HepG2 (cell line): ENCODE results near the gene NADK2. TPM values are rescaled to one million over a fixed set of nuclear protein-coding genes. Genes with fewer than 3 reads are reported as not detected.

ENCODE experiments used
- ATAC-seq: fragments of 200-7000 bp; cut with Tn5 transposase; 3 replicates; pipeline ENCODE4 v1.9.1; 2020; ENCODE audit warnings: mild to moderate bottlenecking, moderate library complexity
- BruUV-seq: library from RNA; stranded (reverse); fragments of 400-500 nt; replicated peaks from 2 replicates; lab custom pipeline; 2021; lab: Mats Ljungman, UMichigan
- CTCF ChIA-PET: fragments of 300-600 bp; formaldehyde crosslinking; extraction: SDS; loops from one replicate; lab custom pipeline; 2021; ENCODE audit warnings: low total read pairs, inconsistent platforms, low intra/inter-chr PET ratio; lab: Yijun Ruan, JAX
- POLR2A ChIA-PET: fragments of 350-600 bp; sonication (Branson Sonifier 250); formaldehyde crosslinking; loops from one replicate; lab custom pipeline; 2020; ENCODE audit warnings: antibody characterized with exemption, inconsistent platforms; lab: Yijun Ruan, JAX
- DNase-seq: peaks from one replicate; pipeline ENCODE4 v3.0.0-alpha.2; 2015; ENCODE audit warnings: low spot score
- FAIRE-seq: peaks from 3 replicates; lab custom pipeline; 2011; peaks lifted over from hg19 to GRCh38; lab: Jason Lieb, UNC
- H2AFZ ChIP-seq: one replicate; pipeline ENCODE4 v1.6.1; 2011; ENCODE audit warnings: low read length, inconsistent platforms
- H3K27ac ChIP-seq: fragments of 300-600 bp; 3 replicates; pipeline ENCODE4 v1.8.0; 2011; ENCODE audit warnings: mixed run types, mild to moderate bottlenecking, mixed read lengths, low read length, inconsistent platforms; ENCODE audit not compliant: insufficient read depth; ENCODE audit errors: extremely low read length
- H3K27me3 ChIP-seq, 2 experiments: fragments of 200-600 bp in 1 of 2; 2 replicates in 1 of 2; 3 replicates in 1 of 2; pipeline versions ENCODE4 v1.6.0 to v1.8.0; 2011; ENCODE audit warnings: low read length in 2 of 2, mild to moderate bottlenecking in 2 of 2, moderate library complexity in 2 of 2, inconsistent platforms in 1 of 2; ENCODE audit not compliant: insufficient read depth in 2 of 2, control insufficient read depth in 1 of 2
- H3K36me3 ChIP-seq, 2 experiments: fragments of 200-600 bp in 1 of 2; replicated peaks in 1 of 2; 2 replicates in 1 of 2; 3 replicates in 1 of 2; pipeline versions ENCODE4 v1.5.1 to v1.8.0; 2011; ENCODE audit warnings: low read length in 2 of 2, inconsistent platforms in 1 of 2; ENCODE audit not compliant: insufficient read depth in 2 of 2, control insufficient read depth in 1 of 2
- H3K4me1 ChIP-seq: 2 replicates; pipeline ENCODE4 v1.5.1; 2012; ENCODE audit warnings: low read length, inconsistent platforms; ENCODE audit not compliant: insufficient read depth
- H3K4me2 ChIP-seq: 2 replicates; pipeline ENCODE4 v1.6.0; 2011; ENCODE audit warnings: low read depth, low read length, inconsistent platforms
- H3K4me3 ChIP-seq, 3 experiments: fragments of 200-600 bp in 1 of 3; sonication (generic), shearing (Covaris generic) in 1 of 3; replicated peaks in 1 of 3; 2 replicates each; pipeline ENCODE4 v1.5.1; 2011 to 2016; ENCODE audit warnings: low read length in 3 of 3, inconsistent platforms in 2 of 3, low read depth in 2 of 3, mild to moderate bottlenecking in 2 of 3, control low read depth in 1 of 3, mixed read lengths in 1 of 3; ENCODE audit not compliant: insufficient read depth in 1 of 3
- H3K79me2 ChIP-seq: one replicate; pipeline ENCODE4 v1.6.1; 2011; ENCODE audit warnings: low read length, inconsistent platforms; ENCODE audit not compliant: insufficient read depth
- H3K9ac ChIP-seq: 2 replicates; pipeline ENCODE4 v1.6.0; 2011; ENCODE audit warnings: mild to moderate bottlenecking, low read depth, low read length, inconsistent platforms; ENCODE audit not compliant: insufficient read depth
- H3K9me3 ChIP-seq: 2 replicates; pipeline ENCODE4 v1.5.1; 2012; ENCODE audit warnings: mild to moderate bottlenecking, low read length
- H4K20me1 ChIP-seq: 2 replicates; pipeline ENCODE4 v1.6.0; 2011; ENCODE audit warnings: inconsistent platforms, mild to moderate bottlenecking, low read length, moderate library complexity; ENCODE audit not compliant: insufficient read depth
- BATF2 ChIP-seq: sonication (generic); formaldehyde crosslinking; IDR thresholded peaks from 2 replicates; pipeline ENCODE4 v1.8.0; 2022; ENCODE audit warnings: mild to moderate bottlenecking, missing genetic modification reagents, moderate library complexity
- BRD4 ChIP-seq: sonication (generic); formaldehyde crosslinking; IDR thresholded peaks from 2 replicates; pipeline ENCODE4 v1.4.0; 2020; ENCODE audit warnings: missing genetic modification reagents
- CBFB ChIP-seq: sonication (generic); formaldehyde crosslinking; IDR thresholded peaks from 2 replicates; pipeline ENCODE4 v1.4.0; 2020; ENCODE audit warnings: missing genetic modification reagents
- HDAC6 ChIP-seq: fragments of 200-600 bp; sonication (generic); IDR thresholded peaks from 2 replicates; pipeline ENCODE4 v1.7.0; 2017; ENCODE audit warnings: mild to moderate bottlenecking, antibody characterized with exemption, low read length, low read depth
- HNF1A ChIP-seq, 2 experiments: sonication (generic) in 1 of 2; formaldehyde crosslinking in 1 of 2; IDR thresholded peaks; 2 replicates each; pipeline versions ENCODE4 v1.4.0 to v1.6.1; 2016 to 2020; ENCODE audit warnings: borderline replicate concordance in 1 of 2, low read depth in 1 of 2, mild to moderate bottlenecking in 1 of 2, missing genetic modification reagents in 1 of 2
- KDM1A ChIP-seq: IDR thresholded peaks from 2 replicates; pipeline ENCODE4 v1.6.1; 2016; ENCODE audit warnings: missing compliant biosample characterization
- KMT2A ChIP-seq: sonication (generic); formaldehyde crosslinking; IDR thresholded peaks from 2 replicates; pipeline ENCODE4 v1.4.0; 2020; ENCODE audit warnings: missing genetic modification reagents
- KMT2B ChIP-seq: IDR thresholded peaks from 2 replicates; pipeline ENCODE4 v1.6.1; 2016; ENCODE audit warnings: missing genetic modification reagents, missing compliant biosample characterization
- MTF2 ChIP-seq: sonication (generic); formaldehyde crosslinking; IDR thresholded peaks from 2 replicates; pipeline ENCODE4 v1.5.0; 2020; ENCODE audit warnings: missing genetic modification reagents, borderline replicate concordance
- MZF1 ChIP-seq: sonication (generic); formaldehyde crosslinking; IDR thresholded peaks from 2 replicates; pipeline ENCODE4 v1.8.1; 2023; ENCODE audit warnings: mild to moderate bottlenecking, missing genetic modification reagents, borderline replicate concordance
- NFKBIZ ChIP-seq: IDR thresholded peaks from 2 replicates; pipeline ENCODE4 v1.6.1; 2018; ENCODE audit warnings: missing genetic modification reagents, missing compliant biosample characterization
- RFXAP ChIP-seq: sonication (generic); formaldehyde crosslinking; IDR thresholded peaks from 2 replicates; pipeline ENCODE4 v1.4.0; 2020; ENCODE audit warnings: missing genetic modification reagents, borderline replicate concordance
- TBX2 ChIP-seq: sonication (generic); formaldehyde crosslinking; IDR thresholded peaks from 2 replicates; pipeline ENCODE4 v1.5.0; 2020; ENCODE audit warnings: missing genetic modification reagents, mild to moderate bottlenecking, borderline replicate concordance
- ZNF296 ChIP-seq: sonication (generic); formaldehyde crosslinking; conservative IDR thresholded peaks from 2 replicates; pipeline ENCODE4 v1.5.0; 2020; ENCODE audit warnings: mild to moderate bottlenecking, missing genetic modification reagents
- ZNF576 ChIP-seq: sonication (generic); formaldehyde crosslinking; IDR thresholded peaks from 2 replicates; pipeline ENCODE4 v1.4.0; 2020; ENCODE audit warnings: mild to moderate bottlenecking, missing genetic modification reagents
- WGBS: methylation state at CpG from one replicate; pipeline ENCODE4 v1.1.6; 2017; ENCODE audit warnings: low lambda C conversion rate; 5-methylcytosine and 5-hydroxymethylcytosine counted together
- in situ Hi-C: cut with HindIII; loops from 2 replicates; pipeline ENCODE4 v1.10.0; 2017; ENCODE audit warnings: low pct_unique_long_range_greater_than_20kb; ENCODE audit not compliant: extremely low pct_ligation_motif_present
- intact Hi-C: fragments of 100-400 bp; cut with micrococcal nuclease; formaldehyde crosslinking; loops from one replicate; pipeline ENCODE4 v1.10.0; 2022; ENCODE audit not compliant: unreplicated experiment
- polyA plus RNA-seq, 8 experiments: library from polyadenylated mRNA; depleted of rRNA in 3 of 8; stranded (reverse) in 7 of 8; unstranded in 1 of 8; fragments of >200 nt; fragmentation: Illumina TruSeq in 4 of 8; extraction: Trizol in 4 of 8; gene quantifications; 2 replicates each; pipeline versions ENCODE4 v1.2.1 to v1.2.3, GENCODE V29; 2011 to 2016; ENCODE audit warnings: low read depth in 4 of 8, missing spikeins in 1 of 8, mixed read lengths in 1 of 8; ENCODE audit not compliant: insufficient read depth in 1 of 8
- total RNA-seq, 5 experiments: library from RNA; depleted of rRNA; stranded (reverse); fragments of >200 nt; fragmentation: Illumina TruSeq; extraction: Trizol; gene quantifications; 2 replicates each; pipeline ENCODE4 v1.2.3, GENCODE V29; 2016; ENCODE audit warnings: low read depth in 1 of 5

The NADK2 gene
- total and polyA plus RNA-seq, 2 of the 13 experiments (the other 11 are each of a cell fraction or from before 2014, with no cell fraction given), result 13.9 to 71.4 TPM

- TF ChIP-seq HNF1A (IDR thresholded peaks at IDR 0.05; ENCODE audit: low read depth) (no peak), HNF1A (CRISPR knock-in tag; IDR thresholded peaks at IDR 0.05; ENCODE audit: borderline replicate concordance) (no peak), NFKBIZ (no peak), RFXAP (CRISPR knock-in tag) (no peak)
- TF ChIP-seq, all 625 proteins: peak for 0
These were observed 22.6 kb upstream of the NADK2 start (continued) for GRCh38 chr5:36264202-36264760.

GRCh38 chr5:36261186-36261585 lies 19.5 kb upstream of the NADK2 start:
- no peaks in the 10 kb centered on the region for H3K27me3 ChIP-seq
- TF ChIP-seq KMT2B (CRISPR knock-in tag), result no peak
- TF ChIP-seq KMT2A (CRISPR knock-in tag), result no peak
- TF ChIP-seq BRD4 (CRISPR knock-in tag), result no peak
- no peak for TF ChIP-seq CBFB (CRISPR knock-in tag)
- TF ChIP-seq MZF1 (CRISPR knock-in tag), result no peak
- no peak for TF ChIP-seq ZNF296 (CRISPR knock-in tag)
- TF ChIP-seq ZNF576 (CRISPR knock-in tag), result no peak
- no peak for TF ChIP-seq BATF2
- TF ChIP-seq MTF2 (CRISPR knock-in tag), result no peak
- TF ChIP-seq TBX2 (CRISPR knock-in tag), result no peak
- TF ChIP-seq HDAC6, result no peak
- no peak for TF ChIP-seq KDM1A (CRISPR knock-in tag)
- peaks cover 9% of the 10 kb centered on the region for H3K4me1 ChIP-seq
- no peak overlapping the region for H3K4me3 ChIP-seq
- no peaks in the 10 kb centered on the region for H3K9me3 ChIP-seq
- no peak overlapping the region for H2AFZ ChIP-seq
- WGBS, result 66% methylated on average over 6 of the region's 6 CpGs
- ChIA-PET CTCF (no interaction called here), POLR2A (no interaction called here)
- no peak overlapping the region for H3K9ac ChIP-seq
- no peaks in the 10 kb centered on the region; the same call in 1 of the 2 replicates for H4K20me1 ChIP-seq
- no TSS peak for BruUV-seq
- no peaks in the 10 kb centered on the region for H3K36me3 ChIP-seq
- DNase-seq, result no peak
- no peak for FAIRE-seq
- H3K79me2 ChIP-seq, result no peaks in the 10 kb centered on the region
- no peak for ATAC-seq
- H3K4me2 ChIP-seq, result no peak overlapping the region
- no peak overlapping the region for H3K27ac ChIP-seq
- in situ Hi-C loops, result loop anchor here (10.0 to 25.0 kb wide), 3 partner anchors 134 to 426 kb away; no protein-coding TSS in a partner anchor
- intact Hi-C loops, result no loop called here
